Measurements from ENCODE around the gene CETN3.

CETN3 gene

DNA sequence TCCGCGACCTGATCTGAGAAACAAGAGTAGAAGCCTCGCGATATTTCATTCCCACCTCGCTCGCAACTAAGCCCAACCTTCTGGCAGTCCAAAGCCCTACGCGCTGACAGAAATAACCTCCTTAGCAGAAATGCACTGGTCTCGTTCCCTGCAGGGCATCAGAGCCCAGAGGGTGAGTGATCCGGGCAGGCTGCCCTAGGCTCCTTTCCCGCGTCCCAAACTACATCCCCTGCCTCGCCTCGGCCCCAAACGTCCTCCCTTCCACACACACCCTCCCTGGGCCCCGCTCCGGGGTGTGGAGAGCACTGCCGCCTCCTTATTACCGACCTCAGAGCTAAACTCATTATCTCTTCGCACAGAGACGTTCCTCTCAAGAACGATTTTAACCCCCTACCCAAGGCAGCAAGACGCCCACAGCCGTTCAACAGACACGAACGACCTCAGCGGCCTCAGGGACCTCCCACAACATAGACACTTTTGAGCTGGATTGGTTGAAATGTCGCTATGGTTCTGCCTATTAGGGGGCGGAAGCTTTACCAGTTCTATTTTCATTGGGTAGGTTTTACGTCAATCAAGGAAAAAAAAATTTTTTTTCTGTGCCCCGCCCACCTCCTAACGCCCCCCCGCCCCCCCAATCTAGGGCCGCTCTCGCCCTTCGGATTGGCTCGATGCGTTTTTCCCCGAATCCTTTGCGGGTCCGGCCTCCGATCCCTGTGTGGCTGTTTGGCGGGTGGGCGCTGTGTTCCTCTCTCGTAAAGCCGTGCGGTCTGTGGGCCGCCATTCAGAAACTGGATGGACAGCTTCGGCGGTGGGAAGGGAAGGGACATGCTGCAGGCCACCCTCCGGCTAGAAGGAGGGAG is at the start of gene CETN3:
Gene CETN3, minus strand, starts transcription at position 439 of the 860 bp plus-strand sequence. Its CDS starts 95 bp downstream, at position 344.
- peak; percentile 95 for DNase-seq (ENCODE audit: low spot score)

- DNase-seq (ENCODE audit: low spot score): peak; percentile 48
These were observed 37.4 kb upstream of the CETN3 start for GRCh38 chr5:90446961-90447360.

DNA sequence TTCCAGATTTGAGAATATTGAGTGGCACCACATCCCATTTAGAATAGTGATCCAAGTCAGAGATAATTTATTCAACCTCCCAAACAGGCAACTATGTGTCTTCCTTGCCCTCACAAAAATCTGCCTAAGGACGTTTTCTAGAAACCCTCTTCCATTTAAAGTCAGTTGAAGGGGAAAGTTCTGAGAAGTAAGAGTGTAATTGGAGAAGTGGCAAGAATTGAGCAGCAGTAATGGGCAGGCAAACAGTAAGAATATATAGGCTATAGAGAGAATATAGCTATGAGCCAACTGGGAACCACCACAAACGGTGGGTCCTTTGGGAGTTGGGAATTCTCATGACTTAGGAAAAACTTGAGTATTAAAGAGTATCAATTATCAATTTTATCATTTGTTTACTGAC is 31.1 kb upstream of the CETN3 start:
- no peak for DNase-seq (ENCODE audit: low spot score)

DNA sequence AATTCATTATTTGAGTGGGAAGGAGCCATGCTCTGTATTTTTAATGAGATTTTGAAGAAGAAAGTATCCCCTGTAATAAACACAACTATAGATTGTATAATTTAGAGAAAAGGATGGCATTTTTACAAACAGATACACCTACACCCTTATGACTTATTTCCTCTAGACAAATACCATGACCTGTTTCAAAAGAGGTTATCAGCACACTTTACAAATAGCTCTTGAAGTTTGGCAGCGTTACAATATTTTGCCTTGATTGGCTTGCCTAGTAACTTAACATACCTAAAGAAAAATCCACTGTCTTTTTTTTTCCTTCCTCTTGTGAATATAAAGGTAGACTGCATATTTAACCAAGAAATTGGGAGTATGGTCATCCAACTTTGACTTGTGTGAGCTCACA is 28.5 kb upstream of the CETN3 start:
- no peak for DNase-seq (ENCODE audit: low spot score)

GRCh38 chr5:90437663-90438062 is 28.1 kb upstream of the CETN3 start:
- no peak for DNase-seq (ENCODE audit: low spot score)

- DNase-seq (ENCODE audit: low spot score): peak; percentile 40
These were observed 24.7 kb upstream of the CETN3 start for GRCh38 chr5:90434116-90434714.

- no peak for DNase-seq (ENCODE audit: low spot score)
These were observed 14.7 kb upstream of the CETN3 start for GRCh38 chr5:90424245-90424644.

GRCh38 chr5:90421136-90421535 is 11.6 kb upstream of the CETN3 start:
- DNase-seq (ENCODE audit: low spot score): peak; percentile 12

DNA sequence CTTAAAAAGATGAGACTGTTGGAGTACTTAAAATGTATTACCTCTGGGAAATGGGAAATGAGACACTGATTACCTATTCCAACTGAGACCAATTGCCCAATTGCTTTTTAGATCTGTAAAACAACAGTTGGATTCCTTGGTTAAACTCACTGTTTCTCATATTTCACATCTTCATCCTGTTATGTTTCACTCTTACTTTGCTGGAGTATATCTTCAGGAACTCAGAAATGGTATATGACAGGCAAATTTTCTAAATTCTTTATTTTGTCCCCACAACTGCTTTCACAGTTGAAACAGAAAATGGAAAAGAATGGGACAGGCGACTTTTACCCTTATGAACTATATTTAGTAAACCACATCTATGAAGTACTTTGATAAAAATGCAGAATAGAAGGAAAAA is 8.7 kb upstream of the CETN3 start:
- no peak for DNase-seq (ENCODE audit: low spot score)

DNA sequence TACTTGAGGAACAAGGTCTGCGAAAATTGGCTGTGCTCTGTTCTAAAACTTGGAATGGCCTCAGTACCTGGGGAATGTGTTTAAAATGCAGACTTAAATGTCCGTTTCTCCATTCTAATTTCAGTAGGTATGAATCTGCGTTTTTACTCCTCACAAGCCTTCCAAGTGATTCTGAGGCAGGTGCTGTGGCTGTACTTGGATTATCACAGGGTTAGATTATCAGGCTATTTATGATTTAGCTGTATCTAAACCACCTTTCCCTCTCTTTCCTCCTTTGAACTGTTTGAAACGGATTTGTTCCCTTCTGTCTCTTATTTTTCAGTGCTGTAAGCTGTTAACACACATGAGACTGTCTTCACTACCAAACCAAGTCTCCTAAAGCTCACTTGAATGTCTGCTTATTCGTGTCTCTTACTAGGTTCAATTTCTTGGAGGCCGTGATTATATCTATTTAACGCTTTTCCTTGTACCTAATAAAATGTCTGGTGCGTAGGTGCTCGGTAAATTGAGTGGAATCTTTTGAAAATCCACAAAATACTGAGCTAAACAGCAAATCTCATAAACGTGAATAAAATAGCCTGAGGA is 714 bp upstream of the CETN3 start:
- no peak for DNase-seq (ENCODE audit: low spot score)

- no peak for DNase-seq (ENCODE audit: low spot score)
These were observed 812 bp downstream of the CETN3 start for GRCh38 chr5:90408571-90409317.

GRCh38 chr5:90406466-90406865 is 3.1 kb downstream of the CETN3 start:
- DNase-seq (ENCODE audit: low spot score): no peak

- no peak for DNase-seq (ENCODE audit: low spot score)
These were observed 6.9 kb downstream of the CETN3 start for GRCh38 chr5:90402521-90403255.

DNA sequence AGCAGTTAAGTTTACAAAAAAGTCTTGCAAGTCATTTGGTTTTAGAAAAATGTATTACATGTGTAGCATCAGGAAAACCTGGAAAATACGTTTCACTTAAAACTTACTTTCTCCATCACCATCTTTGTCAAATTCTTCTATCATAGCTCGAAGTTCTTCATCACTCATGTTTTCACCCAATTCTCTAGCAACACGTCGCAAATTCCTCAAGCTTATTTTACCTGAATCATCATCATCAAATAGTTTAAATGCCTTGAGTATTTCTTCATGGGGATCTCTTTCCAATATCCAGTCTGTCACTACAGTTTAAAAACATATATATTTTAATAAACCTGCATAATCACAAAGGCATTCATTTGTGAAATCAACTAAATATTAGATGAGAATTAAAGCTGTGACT is 10.3 kb downstream of the CETN3 start:
- DNase-seq (ENCODE audit: low spot score): no peak

- DNase-seq (ENCODE audit: low spot score): no peak
These were observed 10.8 kb downstream of the CETN3 start for GRCh38 chr5:90398726-90399125.

- DNase-seq (ENCODE audit: low spot score): no peak
These were observed 14.6 kb downstream of the CETN3 start for GRCh38 chr5:90395005-90395404.

DNA sequence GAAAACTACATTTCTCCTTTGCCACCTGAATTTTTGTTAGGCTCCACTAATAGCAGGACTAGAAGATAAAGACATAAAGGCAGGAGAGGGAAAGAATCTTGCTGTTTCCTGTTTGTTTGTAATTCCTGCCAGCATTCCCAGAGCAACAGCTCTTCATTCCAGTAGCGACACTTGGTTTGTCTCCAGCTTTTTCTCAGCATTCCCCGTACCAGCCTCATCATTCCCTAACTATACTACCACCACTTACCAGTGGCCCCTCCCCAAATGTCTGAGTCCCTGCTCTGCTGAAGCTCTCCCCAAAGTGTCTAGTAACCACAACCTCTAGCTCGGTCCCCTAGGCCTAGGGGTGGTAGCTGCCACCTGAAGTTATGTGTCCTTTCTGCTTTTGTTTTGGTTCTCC is 18.6 kb downstream of the CETN3 start:
- DNase-seq (ENCODE audit: low spot score): peak; percentile 15

- DNase-seq (ENCODE audit: low spot score): no peak
These were observed 19.2 kb downstream of the CETN3 start for GRCh38 chr5:90390326-90390725.

DNA sequence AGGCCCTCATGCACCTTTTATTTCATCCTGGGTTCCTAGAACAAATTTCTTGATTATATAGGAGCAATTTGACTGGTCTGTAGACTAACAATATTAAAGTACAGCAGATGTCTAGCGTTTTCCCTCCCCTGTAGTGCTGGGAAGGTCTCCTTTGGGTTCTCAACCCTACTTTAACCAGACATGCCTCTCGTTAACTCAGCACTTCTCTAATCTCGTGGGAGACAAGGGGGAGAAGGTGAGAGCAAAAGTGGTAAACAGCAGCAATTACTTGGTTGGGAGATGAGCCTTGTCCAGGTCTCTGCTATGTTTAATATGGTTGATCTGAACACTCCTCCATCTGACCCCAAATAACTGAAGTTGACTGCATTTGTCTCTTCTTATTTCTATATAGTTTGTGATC is 22.0 kb downstream of the CETN3 start:
- DNase-seq (ENCODE audit: low spot score): no peak

DNA sequence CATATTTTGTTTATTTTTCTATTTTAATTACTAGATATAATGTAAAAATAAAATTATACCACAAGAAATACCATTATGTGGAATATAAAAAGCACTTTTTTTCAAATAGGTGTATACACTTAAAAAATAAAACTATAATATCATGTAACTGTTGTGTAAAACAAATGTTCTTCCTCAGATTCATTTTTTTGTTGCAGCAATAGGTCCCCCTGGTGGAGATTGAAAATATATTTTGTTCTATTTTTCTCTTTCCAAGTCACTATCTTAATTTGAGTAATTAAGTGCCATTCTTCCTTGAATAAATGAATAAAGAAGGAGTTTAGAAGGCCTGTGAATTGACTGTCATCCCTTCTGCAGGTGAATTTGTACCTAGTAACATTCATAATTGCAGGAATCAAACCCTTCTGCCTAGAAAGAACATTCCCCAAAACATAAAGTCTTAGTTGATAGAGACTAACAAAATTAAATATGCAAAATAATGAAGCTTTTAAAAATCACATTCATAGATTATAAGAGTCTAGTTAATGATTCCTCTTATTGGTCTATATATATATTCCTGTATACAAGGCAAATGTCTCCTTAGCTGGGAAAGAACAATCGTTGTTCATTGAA is 23.4 kb downstream of the CETN3 start:
- peak; percentile 15 for DNase-seq (ENCODE audit: low spot score)

DNA sequence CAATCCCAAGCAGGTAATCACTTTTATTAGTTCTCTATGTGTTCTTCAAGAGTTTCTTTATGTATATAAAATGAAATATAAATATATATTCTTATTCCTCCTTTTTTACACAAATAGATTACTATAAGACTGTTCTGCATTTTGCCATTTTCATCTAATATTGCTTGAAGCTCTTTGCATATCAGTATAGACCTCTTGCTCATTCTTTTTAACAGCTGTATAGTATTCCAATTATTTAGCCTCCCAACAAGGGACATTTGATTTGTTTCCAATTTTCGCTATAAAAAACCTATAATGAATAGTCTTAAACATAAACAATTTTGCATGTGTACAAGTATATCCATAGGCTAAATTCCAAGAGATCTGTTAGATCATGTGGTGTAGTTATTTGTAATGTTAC is 25.2 kb downstream of the CETN3 start:
- DNase-seq (ENCODE audit: low spot score): no peak
